ENCODE measurements around the gene ANKRD10.

GRCh38 chr13:110863685-110864084, 51.2 kb downstream of the ANKRD10 start:
- no peak for TF ChIP-seq EZH2 (IDR thresholded peaks at IDR 0.05; ENCODE audit: insufficient read depth, poor library complexity, severe bottlenecking)
- no peak for TF ChIP-seq EZH2phosphoT487 (IDR thresholded peaks at IDR 0.05; ENCODE audit: insufficient read depth, low read depth)
